HepG2 (cell line): Measurements from ENCODE around the gene SLC9A8. TPM values are rescaled to one million over a fixed set of nuclear protein-coding genes. Genes with fewer than 3 reads are reported as not detected.

Experiments
- CHD4 ChIP-seq: fragments of 200-600 bp; sonication (generic); IDR thresholded peaks from 2 replicates; pipeline ENCODE4 v1.7.0; 2017; ENCODE audit warnings: mild to moderate bottlenecking, low read length, borderline replicate concordance
- ESRRA ChIP-seq: sonication (generic); formaldehyde crosslinking; IDR thresholded peaks from 2 replicates; pipeline ENCODE4 v1.5.1; 2020; ENCODE audit warnings: mild to moderate bottlenecking, low read depth, missing genetic modification reagents
- HDAC6 ChIP-seq: fragments of 200-600 bp; sonication (generic); IDR thresholded peaks from 2 replicates; pipeline ENCODE4 v1.7.0; 2017; ENCODE audit warnings: mild to moderate bottlenecking, antibody characterized with exemption, low read length, low read depth
- HMG20A ChIP-seq: IDR thresholded peaks from 2 replicates; pipeline ENCODE4 v1.6.1; 2016; ENCODE audit warnings: borderline replicate concordance
- NCOA2 ChIP-seq: sonication (generic); formaldehyde crosslinking; IDR thresholded peaks from 2 replicates; pipeline ENCODE4 v1.8.0; 2022; ENCODE audit warnings: inconsistent platforms
- PTBP1 ChIP-seq: fragments of 200-400 bp; formaldehyde crosslinking; IDR thresholded peaks from 2 replicates; pipeline ENCODE4 v1.6.1; 2018; ENCODE audit warnings: low read length, low read depth; ENCODE audit not compliant: poor library complexity, severe bottlenecking
- TAF15 ChIP-seq: fragments of 200-400 bp; formaldehyde crosslinking; IDR thresholded peaks from one replicate; pipeline ENCODE4 v1.6.1; 2018; ENCODE audit warnings: mild to moderate bottlenecking, low read depth, low read length; ENCODE audit not compliant: poor library complexity, severe bottlenecking
- TP53 ChIP-seq: sonication (generic); formaldehyde crosslinking; conservative IDR thresholded peaks from 2 replicates; pipeline ENCODE4 v1.4.0; 2020; ENCODE audit warnings: missing genetic modification reagents
- ZSCAN21 ChIP-seq: sonication (generic); formaldehyde crosslinking; IDR thresholded peaks from 2 replicates; pipeline ENCODE4 v1.8.0; 2022; ENCODE audit warnings: mild to moderate bottlenecking, missing genetic modification reagents, moderate library complexity, borderline replicate concordance
- polyA plus RNA-seq, 8 experiments: library from polyadenylated mRNA; depleted of rRNA in 3 of 8; stranded (reverse) in 7 of 8; unstranded in 1 of 8; fragments of >200 nt; fragmentation: Illumina TruSeq in 4 of 8; extraction: Trizol in 4 of 8; gene quantifications; 2 replicates each; pipeline versions ENCODE4 v1.2.1 to v1.2.3, GENCODE V29; 2011 to 2016; ENCODE audit warnings: low read depth in 4 of 8, missing spikeins in 1 of 8, mixed read lengths in 1 of 8; ENCODE audit not compliant: insufficient read depth in 1 of 8
- total RNA-seq, 5 experiments: library from RNA; depleted of rRNA; stranded (reverse); fragments of >200 nt; fragmentation: Illumina TruSeq; extraction: Trizol; gene quantifications; 2 replicates each; pipeline ENCODE4 v1.2.3, GENCODE V29; 2016; ENCODE audit warnings: low read depth in 1 of 5
- TF ChIP-seq, protein P1 (sequence below): sonication (generic); formaldehyde crosslinking; IDR thresholded peaks from 2 replicates; pipeline ENCODE4 v1.5.1; 2020; ENCODE audit warnings: missing genetic modification reagents, mild to moderate bottlenecking, borderline replicate concordance
- TF ChIP-seq, protein P2 (sequence below): sonication (generic); formaldehyde crosslinking; conservative IDR thresholded peaks from 2 replicates; pipeline ENCODE4 v1.4.0; 2020; ENCODE audit warnings: missing genetic modification reagents
- TF ChIP-seq, protein P3 (sequence below): sonication (generic); formaldehyde crosslinking; IDR thresholded peaks from 2 replicates; pipeline ENCODE4 v1.8.0; 2022; ENCODE audit warnings: missing genetic modification reagents, mild to moderate bottlenecking, inconsistent platforms, borderline replicate concordance
- TF ChIP-seq, protein P4 (sequence below), 2 experiments: sonication (generic) in 1 of 2; formaldehyde crosslinking in 1 of 2; IDR thresholded peaks; 2 replicates each; pipeline versions ENCODE4 v1.5.1 to v1.6.1; 2011 to 2020; ENCODE audit warnings: borderline replicate concordance in 1 of 2, low read depth in 1 of 2, low read length in 1 of 2, mild to moderate bottlenecking in 1 of 2, missing genetic modification reagents in 1 of 2, moderate library complexity in 1 of 2
- TF ChIP-seq, protein P5 (sequence below): sonication (generic); formaldehyde crosslinking; IDR thresholded peaks from 2 replicates; pipeline ENCODE4 v1.4.0; 2020; ENCODE audit warnings: missing genetic modification reagents
- TF ChIP-seq, protein P6 (sequence below): IDR thresholded peaks from 2 replicates; pipeline ENCODE4 v1.6.1; 2016; ENCODE audit warnings: low read depth, control low read depth

The SLC9A8 gene
- total and polyA plus RNA-seq, 2 of the 13 experiments (the other 11 are each of a cell fraction or from before 2014, with no cell fraction given): 4.1 to 7.4 TPM

DNA sequence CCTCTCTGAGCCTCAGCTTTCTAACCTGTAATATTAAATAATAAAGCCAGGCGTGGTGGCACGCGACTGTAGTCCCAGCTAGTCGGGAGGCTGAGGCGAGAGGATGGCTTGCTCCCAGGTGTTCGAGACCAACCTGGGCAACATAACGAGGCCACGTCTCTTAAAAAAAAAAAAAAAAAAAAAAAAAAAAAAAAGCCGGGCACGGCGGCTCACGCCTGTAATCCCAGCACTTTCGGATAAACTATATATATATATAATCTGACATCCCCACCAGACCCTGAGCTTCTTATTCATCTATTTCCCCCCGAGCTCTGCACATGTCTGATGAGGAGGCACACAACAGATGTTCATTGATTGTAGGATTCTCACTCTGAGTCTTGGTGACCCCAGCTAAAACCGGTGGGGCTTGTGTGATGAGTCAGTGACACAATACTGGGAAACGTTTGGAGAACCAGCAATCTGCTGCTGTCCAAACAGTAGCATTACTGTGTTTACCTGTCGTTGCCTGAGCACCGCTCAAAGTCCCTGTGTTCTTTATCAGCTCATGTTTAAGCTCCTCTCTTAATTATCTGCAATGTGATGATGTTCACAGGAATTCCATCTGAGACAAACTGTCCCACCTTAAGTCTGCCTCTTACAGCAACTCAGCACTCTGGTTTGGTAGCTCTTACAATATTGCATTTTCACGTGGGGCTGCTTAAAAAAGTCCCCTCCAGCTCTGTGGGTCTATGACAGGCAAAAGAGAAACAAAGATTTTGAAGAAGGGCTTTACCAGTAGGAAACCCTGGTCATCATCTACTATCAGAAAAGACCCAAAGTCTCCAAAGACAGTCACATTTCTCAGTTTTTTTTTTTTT, 103.7 kb downstream of the SLC9A8 start (continued):
- TF ChIP-seq, protein P1, sequence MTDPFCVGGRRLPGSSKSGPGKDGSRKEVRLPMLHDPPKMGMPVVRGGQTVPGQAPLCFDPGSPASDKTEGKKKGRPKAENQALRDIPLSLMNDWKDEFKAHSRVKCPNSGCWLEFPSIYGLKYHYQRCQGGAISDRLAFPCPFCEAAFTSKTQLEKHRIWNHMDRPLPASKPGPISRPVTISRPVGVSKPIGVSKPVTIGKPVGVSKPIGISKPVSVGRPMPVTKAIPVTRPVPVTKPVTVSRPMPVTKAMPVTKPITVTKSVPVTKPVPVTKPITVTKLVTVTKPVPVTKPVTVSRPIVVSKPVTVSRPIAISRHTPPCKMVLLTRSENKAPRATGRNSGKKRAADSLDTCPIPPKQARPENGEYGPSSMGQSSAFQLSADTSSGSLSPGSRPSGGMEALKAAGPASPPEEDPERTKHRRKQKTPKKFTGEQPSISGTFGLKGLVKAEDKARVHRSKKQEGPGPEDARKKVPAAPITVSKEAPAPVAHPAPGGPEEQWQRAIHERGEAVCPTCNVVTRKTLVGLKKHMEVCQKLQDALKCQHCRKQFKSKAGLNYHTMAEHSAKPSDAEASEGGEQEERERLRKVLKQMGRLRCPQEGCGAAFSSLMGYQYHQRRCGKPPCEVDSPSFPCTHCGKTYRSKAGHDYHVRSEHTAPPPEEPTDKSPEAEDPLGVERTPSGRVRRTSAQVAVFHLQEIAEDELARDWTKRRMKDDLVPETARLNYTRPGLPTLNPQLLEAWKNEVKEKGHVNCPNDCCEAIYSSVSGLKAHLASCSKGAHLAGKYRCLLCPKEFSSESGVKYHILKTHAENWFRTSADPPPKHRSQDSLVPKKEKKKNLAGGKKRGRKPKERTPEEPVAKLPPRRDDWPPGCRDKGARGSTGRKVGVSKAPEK: no peak
- TF ChIP-seq HDAC6: peak; percentile 95
- peak; percentile 85 for TF ChIP-seq TP53 (CRISPR knock-in tag)
- no peak for TF ChIP-seq TAF15
- peak; percentile 16 for TF ChIP-seq PTBP1
- TF ChIP-seq ESRRA: peak; percentile 79; the same call in 1 of the 2 replicates
- TF ChIP-seq, protein P2, sequence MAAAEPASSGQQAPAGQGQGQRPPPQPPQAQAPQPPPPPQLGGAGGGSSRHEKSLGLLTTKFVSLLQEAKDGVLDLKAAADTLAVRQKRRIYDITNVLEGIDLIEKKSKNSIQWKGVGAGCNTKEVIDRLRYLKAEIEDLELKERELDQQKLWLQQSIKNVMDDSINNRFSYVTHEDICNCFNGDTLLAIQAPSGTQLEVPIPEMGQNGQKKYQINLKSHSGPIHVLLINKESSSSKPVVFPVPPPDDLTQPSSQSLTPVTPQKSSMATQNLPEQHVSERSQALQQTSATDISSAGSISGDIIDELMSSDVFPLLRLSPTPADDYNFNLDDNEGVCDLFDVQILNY: no peak
- peak; percentile 93; the same call in 1 of the 2 replicates for TF ChIP-seq ZSCAN21
- TF ChIP-seq, protein P3, sequence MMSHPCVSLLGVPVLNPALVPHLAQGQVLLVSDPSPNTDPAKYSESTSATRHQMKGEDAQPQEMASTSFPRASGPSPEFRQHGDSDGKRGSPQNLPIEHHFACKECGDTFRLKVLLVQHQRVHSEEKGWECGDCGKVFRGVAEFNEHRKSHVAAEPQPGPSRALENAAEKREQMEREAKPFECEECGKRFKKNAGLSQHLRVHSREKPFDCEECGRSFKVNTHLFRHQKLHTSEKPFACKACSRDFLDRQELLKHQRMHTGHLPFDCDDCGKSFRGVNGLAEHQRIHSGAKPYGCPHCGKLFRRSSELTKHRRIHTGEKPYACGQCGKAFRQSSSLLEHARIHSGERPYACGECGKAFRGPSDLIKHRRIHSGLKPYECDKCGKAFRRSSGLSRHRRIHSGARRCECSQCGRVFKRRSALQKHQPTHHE (CRISPR knock-in tag): 0 out of 2 replicates have a peak, but pooled peaks have one; percentile 26
- TF ChIP-seq HMG20A (CRISPR knock-in tag): peak; percentile 84
- TF ChIP-seq, protein P4, sequence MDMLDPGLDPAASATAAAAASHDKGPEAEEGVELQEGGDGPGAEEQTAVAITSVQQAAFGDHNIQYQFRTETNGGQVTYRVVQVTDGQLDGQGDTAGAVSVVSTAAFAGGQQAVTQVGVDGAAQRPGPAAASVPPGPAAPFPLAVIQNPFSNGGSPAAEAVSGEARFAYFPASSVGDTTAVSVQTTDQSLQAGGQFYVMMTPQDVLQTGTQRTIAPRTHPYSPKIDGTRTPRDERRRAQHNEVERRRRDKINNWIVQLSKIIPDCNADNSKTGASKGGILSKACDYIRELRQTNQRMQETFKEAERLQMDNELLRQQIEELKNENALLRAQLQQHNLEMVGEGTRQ (IDR thresholded peaks at IDR 0.05; ENCODE audit: low read depth, low read length): peak; percentile 26; the same call in 1 of the 2 replicates
- TF ChIP-seq, protein P4 (CRISPR knock-in tag; IDR thresholded peaks at IDR 0.05; ENCODE audit: borderline replicate concordance): no peak
- TF ChIP-seq, protein P5, sequence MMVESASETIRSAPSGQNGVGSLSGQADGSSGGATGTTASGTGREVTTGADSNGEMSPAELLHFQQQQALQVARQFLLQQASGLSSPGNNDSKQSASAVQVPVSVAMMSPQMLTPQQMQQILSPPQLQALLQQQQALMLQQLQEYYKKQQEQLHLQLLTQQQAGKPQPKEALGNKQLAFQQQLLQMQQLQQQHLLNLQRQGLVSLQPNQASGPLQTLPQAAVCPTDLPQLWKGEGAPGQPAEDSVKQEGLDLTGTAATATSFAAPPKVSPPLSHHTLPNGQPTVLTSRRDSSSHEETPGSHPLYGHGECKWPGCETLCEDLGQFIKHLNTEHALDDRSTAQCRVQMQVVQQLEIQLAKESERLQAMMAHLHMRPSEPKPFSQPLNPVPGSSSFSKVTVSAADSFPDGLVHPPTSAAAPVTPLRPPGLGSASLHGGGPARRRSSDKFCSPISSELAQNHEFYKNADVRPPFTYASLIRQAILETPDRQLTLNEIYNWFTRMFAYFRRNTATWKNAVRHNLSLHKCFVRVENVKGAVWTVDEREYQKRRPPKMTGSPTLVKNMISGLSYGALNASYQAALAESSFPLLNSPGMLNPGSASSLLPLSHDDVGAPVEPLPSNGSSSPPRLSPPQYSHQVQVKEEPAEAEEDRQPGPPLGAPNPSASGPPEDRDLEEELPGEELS (CRISPR knock-in tag): peak; percentile 98
- peak; percentile 94 for TF ChIP-seq NCOA2
- TF ChIP-seq, protein P6, sequence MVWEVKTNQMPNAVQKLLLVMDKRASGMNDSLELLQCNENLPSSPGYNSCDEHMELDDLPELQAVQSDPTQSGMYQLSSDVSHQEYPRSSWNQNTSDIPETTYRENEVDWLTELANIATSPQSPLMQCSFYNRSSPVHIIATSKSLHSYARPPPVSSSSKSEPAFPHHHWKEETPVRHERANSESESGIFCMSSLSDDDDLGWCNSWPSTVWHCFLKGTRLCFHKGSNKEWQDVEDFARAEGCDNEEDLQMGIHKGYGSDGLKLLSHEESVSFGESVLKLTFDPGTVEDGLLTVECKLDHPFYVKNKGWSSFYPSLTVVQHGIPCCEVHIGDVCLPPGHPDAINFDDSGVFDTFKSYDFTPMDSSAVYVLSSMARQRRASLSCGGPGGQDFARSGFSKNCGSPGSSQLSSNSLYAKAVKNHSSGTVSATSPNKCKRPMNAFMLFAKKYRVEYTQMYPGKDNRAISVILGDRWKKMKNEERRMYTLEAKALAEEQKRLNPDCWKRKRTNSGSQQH (CRISPR knock-in tag): peak; percentile 92; the same call in 1 of the 2 replicates
- peak; percentile 97 for TF ChIP-seq CHD4
